IPS DF 4.7 (cell line): ENCODE measurements around the gene TTF1.

ENCODE experiments used
- DNase-seq: peaks from one replicate; pipeline ENCODE4 v3.0.0-alpha.2; 2013; ENCODE audit warnings: low spot score; ENCODE audit errors: extremely low read depth

Gene TTF1

GRCh38 chr9:132366481-132366880, 40.2 kb downstream of the TTF1 start:
- DNase-seq = no peak

GRCh38 chr9:132365986-132366385, 40.7 kb downstream of the TTF1 start:
- DNase-seq = no peak

GRCh38 chr9:132364068-132364467, 42.6 kb downstream of the TTF1 start:
- DNase-seq = no peak

GRCh38 chr9:132357764-132358163, 48.9 kb downstream of the TTF1 start:
- DNase-seq = no peak

- no peak for DNase-seq
Observed at GRCh38 chr9:132356324-132356924, 50.2 kb downstream of the TTF1 start.

GRCh38 chr9:132354637-132355355, 51.8 kb downstream of the TTF1 start, which contains the start of gene SETX:
SETX (minus strand) TSS chr9:132354986; CDS start chr9:132349428, 5,558 bp downstream.
- DNase-seq = peak; percentile 64

GRCh38 chr9:132351404-132352045, 55.1 kb downstream of the TTF1 start:
- no peak for DNase-seq

GRCh38 chr9:132350861-132351315, 55.8 kb downstream of the TTF1 start:
- no peak for DNase-seq

- DNase-seq = no peak
Observed at GRCh38 chr9:132348676-132349075, 58.0 kb downstream of the TTF1 start.

- no peak for DNase-seq
Observed at GRCh38 chr9:132346177-132346576, 60.5 kb downstream of the TTF1 start.

GRCh38 chr9:132341177-132341840, 65.3 kb downstream of the TTF1 start:
- DNase-seq = no peak

GRCh38 chr9:132334364-132334763, 72.3 kb downstream of the TTF1 start:
- no peak for DNase-seq

GRCh38 chr9:132333556-132333955, 73.1 kb downstream of the TTF1 start:
- DNase-seq = no peak

- DNase-seq = no peak
Observed at GRCh38 chr9:132328580-132328979, 78.1 kb downstream of the TTF1 start.

- no peak for DNase-seq
Observed at GRCh38 chr9:132327537-132327936, 79.1 kb downstream of the TTF1 start.
